K562 (cell line): ENCODE results near the gene MEX3D. TPM values are rescaled to one million over a fixed set of nuclear protein-coding genes. Genes with fewer than 3 reads are reported as not detected.
A peak's percentile ranks its signal among the peaks of the same experiment; 100 is the strongest.

ENCODE experiments used
- EWSR1 ChIP-seq: fragments of 450-650 bp; IDR thresholded peaks from 2 replicates; pipeline ENCODE4 v1.6.1; 2018; ENCODE audit warnings: borderline replicate concordance, mild to moderate bottlenecking, low read depth, moderate library complexity; ENCODE audit not compliant: partially characterized antibody
- IFI16 ChIP-seq: fragments of 250-450 bp; sonication (Bioruptor Pico); IDR thresholded peaks from 2 replicates; pipeline ENCODE4 v2.1.2; 2022; ENCODE audit warnings: mild to moderate bottlenecking, inconsistent platforms
- JUND ChIP-seq, 2 experiments: IDR thresholded peaks; 2 replicates in 1 of 2; 3 replicates in 1 of 2; pipeline ENCODE4 v1.6.1; 2011; ENCODE audit warnings: borderline replicate concordance in 2 of 2, low read depth in 2 of 2, low read length in 2 of 2, improper control_type of control experiment in 1 of 2, missing biosample characterization in 1 of 2, missing genetic modification characterization in 1 of 2, missing genetic modification reagents in 1 of 2
- KDM4B ChIP-seq, 2 experiments: fragments of 450-650 bp in 1 of 2; sonication (generic) in 1 of 2; IDR thresholded peaks; 2 replicates each; pipeline ENCODE4 v1.6.1; 2016 to 2017; ENCODE audit warnings: borderline replicate concordance in 2 of 2, antibody characterized with exemption in 1 of 2, low read depth in 1 of 2, mild to moderate bottlenecking in 1 of 2
- KLF16 ChIP-seq: IDR thresholded peaks from 2 replicates; pipeline ENCODE4 v1.6.1; 2016; ENCODE audit warnings: antibody characterized with exemption
- NFIC ChIP-seq: fragments of 450-650 bp; IDR thresholded peaks from 2 replicates; pipeline ENCODE4 v1.6.1; 2017; ENCODE audit warnings: mild to moderate bottlenecking, inconsistent platforms
- RFX1 ChIP-seq: fragments of 450-650 bp; IDR thresholded peaks from 2 replicates; pipeline ENCODE4 v1.6.1; 2016; ENCODE audit warnings: mild to moderate bottlenecking, moderate library complexity
- SP1 ChIP-seq: sonication (generic); formaldehyde crosslinking; IDR thresholded peaks from 2 replicates; pipeline ENCODE4 v1.8.1; 2022; ENCODE audit warnings: mild to moderate bottlenecking, missing genetic modification reagents
- TCF7L2 ChIP-seq: fragments of 150-350 bp; IDR thresholded peaks from 2 replicates; pipeline ENCODE4 v1.6.1; 2016; ENCODE audit warnings: low read depth, mild to moderate bottlenecking, low read length, moderate library complexity
- XRCC3 ChIP-seq: fragments of 450-650 bp; IDR thresholded peaks from 2 replicates; pipeline ENCODE4 v1.6.1; 2017; ENCODE audit warnings: mild to moderate bottlenecking, moderate library complexity
- ZBTB1 ChIP-seq: sonication (generic); formaldehyde crosslinking; IDR thresholded peaks from 2 replicates; pipeline ENCODE4 v1.8.1; 2023; ENCODE audit warnings: missing genetic modification reagents, low read depth, mild to moderate bottlenecking, borderline replicate concordance
- ZBTB9 ChIP-seq: fragments of 450-650 bp; formaldehyde crosslinking; IDR thresholded peaks from 2 replicates; pipeline ENCODE4 v1.4.0; 2020; ENCODE audit warnings: mild to moderate bottlenecking, moderate library complexity
- polyA plus RNA-seq, 8 experiments: library from polyadenylated mRNA; depleted of rRNA in 4 of 8; stranded (reverse) in 5 of 8; unstranded in 3 of 8; fragments of >200 nt; fragmentation: Nextera tagmentation in 2 of 8; fragmentation: Illumina TruSeq in 1 of 8; extraction: Ambion mirVana in 2 of 8; extraction: Trizol in 1 of 8; gene quantifications; 2 replicates each; pipeline versions ENCODE4 v1.2.1 to v1.2.3, GENCODE V29; 2011 to 2014; ENCODE audit warnings: inconsistent platforms in 1 of 8, missing spikeins in 1 of 8
- total RNA-seq, 7 experiments: library from RNA; depleted of rRNA in 6 of 7; stranded (reverse); fragments of >200 nt in 6 of 7; fragmentation: Illumina TruSeq in 2 of 7; extraction: Trizol in 2 of 7; gene quantifications; 2 replicates each; pipeline versions ENCODE4 v1.2.1 to v1.2.3, GENCODE V29; 2011 to 2021; ENCODE audit warnings: low replicate concordance in 1 of 7
- TF ChIP-seq, protein P1 (sequence below): fragments of 150-350 bp; conservative IDR thresholded peaks from 2 replicates; pipeline ENCODE4 v1.6.1; 2014; ENCODE audit warnings: low read length
- TF ChIP-seq, protein P2 (sequence below), 2 experiments: fragments of 450-650 bp; formaldehyde crosslinking in 1 of 2; IDR thresholded peaks; 2 replicates each; pipeline versions ENCODE4 v1.4.0 to v1.6.1; 2014 to 2020; ENCODE audit warnings: mild to moderate bottlenecking in 2 of 2, borderline replicate concordance in 1 of 2, low read depth in 1 of 2

Gene MEX3D
- total and polyA plus RNA-seq, 9 of the 15 experiments (the other 6 are each of a cell fraction or from before 2014, with no cell fraction given) = 1.7 to 39.3 (median 5.7) TPM

- TF ChIP-seq XRCC3 (no peak), KLF16 (no peak), RFX1 (no peak), ZBTB9 (CRISPR knock-in tag) (no peak; the same call in 1 of the 2 replicates), TCF7L2 (no peak), EWSR1 (no peak), IFI16 (CRISPR knock-in tag) (no peak), SP1 (peak; percentile 77), JUND (IDR thresholded peaks at IDR 0.05; ENCODE audit: borderline replicate concordance, low read depth, low read length) (peak; percentile 49), JUND (tag; IDR thresholded peaks at IDR 0.05; ENCODE audit: borderline replicate concordance, low read depth, low read length) (peak; percentile 18; the same call in 1 of the 3 replicates), ZBTB1 (CRISPR knock-in tag) (no peak), NFIC (0 out of 2 replicates have a peak, but pooled peaks have one; percentile 27), KDM4B (IDR thresholded peaks at IDR 0.05; ENCODE audit: borderline replicate concordance in 2 of 2, low read depth in 1 of 2) (0 out of 4 replicates have a peak, but pooled peaks of 1 of the 2 experiments have one; percentile 52)
- TF ChIP-seq, protein P1, sequence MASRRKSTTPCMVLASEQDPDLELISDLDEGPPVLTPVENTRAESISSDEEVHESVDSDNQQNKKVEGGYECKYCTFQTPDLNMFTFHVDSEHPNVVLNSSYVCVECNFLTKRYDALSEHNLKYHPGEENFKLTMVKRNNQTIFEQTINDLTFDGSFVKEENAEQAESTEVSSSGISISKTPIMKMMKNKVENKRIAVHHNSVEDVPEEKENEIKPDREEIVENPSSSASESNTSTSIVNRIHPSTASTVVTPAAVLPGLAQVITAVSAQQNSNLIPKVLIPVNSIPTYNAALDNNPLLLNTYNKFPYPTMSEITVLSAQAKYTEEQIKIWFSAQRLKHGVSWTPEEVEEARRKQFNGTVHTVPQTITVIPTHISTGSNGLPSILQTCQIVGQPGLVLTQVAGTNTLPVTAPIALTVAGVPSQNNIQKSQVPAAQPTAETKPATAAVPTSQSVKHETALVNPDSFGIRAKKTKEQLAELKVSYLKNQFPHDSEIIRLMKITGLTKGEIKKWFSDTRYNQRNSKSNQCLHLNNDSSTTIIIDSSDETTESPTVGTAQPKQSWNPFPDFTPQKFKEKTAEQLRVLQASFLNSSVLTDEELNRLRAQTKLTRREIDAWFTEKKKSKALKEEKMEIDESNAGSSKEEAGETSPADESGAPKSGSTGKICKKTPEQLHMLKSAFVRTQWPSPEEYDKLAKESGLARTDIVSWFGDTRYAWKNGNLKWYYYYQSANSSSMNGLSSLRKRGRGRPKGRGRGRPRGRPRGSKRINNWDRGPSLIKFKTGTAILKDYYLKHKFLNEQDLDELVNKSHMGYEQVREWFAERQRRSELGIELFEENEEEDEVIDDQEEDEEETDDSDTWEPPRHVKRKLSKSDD = no peak
- TF ChIP-seq, protein P2, sequence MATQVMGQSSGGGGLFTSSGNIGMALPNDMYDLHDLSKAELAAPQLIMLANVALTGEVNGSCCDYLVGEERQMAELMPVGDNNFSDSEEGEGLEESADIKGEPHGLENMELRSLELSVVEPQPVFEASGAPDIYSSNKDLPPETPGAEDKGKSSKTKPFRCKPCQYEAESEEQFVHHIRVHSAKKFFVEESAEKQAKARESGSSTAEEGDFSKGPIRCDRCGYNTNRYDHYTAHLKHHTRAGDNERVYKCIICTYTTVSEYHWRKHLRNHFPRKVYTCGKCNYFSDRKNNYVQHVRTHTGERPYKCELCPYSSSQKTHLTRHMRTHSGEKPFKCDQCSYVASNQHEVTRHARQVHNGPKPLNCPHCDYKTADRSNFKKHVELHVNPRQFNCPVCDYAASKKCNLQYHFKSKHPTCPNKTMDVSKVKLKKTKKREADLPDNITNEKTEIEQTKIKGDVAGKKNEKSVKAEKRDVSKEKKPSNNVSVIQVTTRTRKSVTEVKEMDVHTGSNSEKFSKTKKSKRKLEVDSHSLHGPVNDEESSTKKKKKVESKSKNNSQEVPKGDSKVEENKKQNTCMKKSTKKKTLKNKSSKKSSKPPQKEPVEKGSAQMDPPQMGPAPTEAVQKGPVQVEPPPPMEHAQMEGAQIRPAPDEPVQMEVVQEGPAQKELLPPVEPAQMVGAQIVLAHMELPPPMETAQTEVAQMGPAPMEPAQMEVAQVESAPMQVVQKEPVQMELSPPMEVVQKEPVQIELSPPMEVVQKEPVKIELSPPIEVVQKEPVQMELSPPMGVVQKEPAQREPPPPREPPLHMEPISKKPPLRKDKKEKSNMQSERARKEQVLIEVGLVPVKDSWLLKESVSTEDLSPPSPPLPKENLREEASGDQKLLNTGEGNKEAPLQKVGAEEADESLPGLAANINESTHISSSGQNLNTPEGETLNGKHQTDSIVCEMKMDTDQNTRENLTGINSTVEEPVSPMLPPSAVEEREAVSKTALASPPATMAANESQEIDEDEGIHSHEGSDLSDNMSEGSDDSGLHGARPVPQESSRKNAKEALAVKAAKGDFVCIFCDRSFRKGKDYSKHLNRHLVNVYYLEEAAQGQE (IDR thresholded peaks at IDR 0.05; ENCODE audit: borderline replicate concordance) = no peak
- TF ChIP-seq, protein P2 (CRISPR knock-in tag; IDR thresholded peaks at IDR 0.05; ENCODE audit: low read depth) = no peak
These were observed 60.2 kb downstream of the MEX3D start (continued) for GRCh38 chr19:1507763-1508506.
